Measurements from ENCODE around the gene GMPR2. TPM values are rescaled to one million over a fixed set of nuclear protein-coding genes. Genes with fewer than 3 reads are reported as not detected.
"Not testable (repeated sequence)": the region's sequence is repeated elsewhere in the genome, so short reads cannot be mapped to it uniquely, and the experiment has no call there.

Gene GMPR2
- total and polyA plus RNA-seq, 2 experiments from 2014 or later, result 55.0 to 70.9 TPM

GRCh38 chr14:24219521-24219920 is 13.2 kb upstream of the GMPR2 start:
- DNase-seq, result no peak
- Histone ChIP-seq H3K9me3 (ENCODE audit: low read depth) (no peaks in the 10 kb centered on the region), H3K9ac (no peak overlapping the region), H2AFZ (no peak overlapping the region), H3K27ac (no peak overlapping the region), H4K20me1 (ENCODE audit: insufficient read depth) (no peaks in the 10 kb centered on the region), H3K9me2 (ENCODE audit: insufficient read depth) (no peaks in the 10 kb centered on the region), H3K27me3 (replicated peaks; ENCODE audit: insufficient read depth) (no peaks in the 10 kb centered on the region), H3K4me1 (ENCODE audit: insufficient read depth) (peaks cover 8% of the 10 kb centered on the region), H3K4me3 (no peak overlapping the region), H3K36me3 (ENCODE audit: low read depth) (no peaks in the 10 kb centered on the region), H3K4me2 (ENCODE audit: unreplicated experiment) (no peak overlapping the region), H3K79me2 (ENCODE audit: insufficient read depth) (peaks cover 63% of the 10 kb centered on the region), H3F3A (ENCODE audit: insufficient read depth) (peaks cover 26% of the 10 kb centered on the region)
- TF ChIP-seq EZH2phosphoT487 (IDR thresholded peaks at IDR 0.05; ENCODE audit: insufficient read depth, low read depth) (no peak), EZH2 (IDR thresholded peaks at IDR 0.05; ENCODE audit: insufficient read depth, poor library complexity, severe bottlenecking) (no peak)
- in situ Hi-C loops (cut with MboI), result no loop called here
- 55 to 58% methylated on average over 3 of the region's 3 CpGs for WGBS, 2 experiments (ENCODE audit: low coverage in 1 of 2, low lambda C conversion rate in 2 of 2, missing lambda C conversion rate in 2 of 2)

GRCh38 chr14:24222987-24223386 is 9.7 kb upstream of the GMPR2 start:
- WGBS, 2 experiments (ENCODE audit: low coverage in 1 of 2, low lambda C conversion rate in 2 of 2, missing lambda C conversion rate in 2 of 2), result 93 to 100% methylated on average over 2 to 4 of the region's 4 CpGs
- H3K4me3 ChIP-seq; H3K4me2 ChIP-seq (ENCODE audit: unreplicated experiment): not testable (repeated sequence)

GRCh38 chr14:24224618-24225071 is 8.1 kb upstream of the GMPR2 start:
- peaks cover 26% of the 10 kb centered on the region for H3F3A ChIP-seq (ENCODE audit: insufficient read depth)
- TF ChIP-seq EZH2phosphoT487 (IDR thresholded peaks at IDR 0.05; ENCODE audit: insufficient read depth, low read depth) (0 out of 2 replicates have a peak, but pooled peaks have one; percentile 75), EZH2 (IDR thresholded peaks at IDR 0.05; ENCODE audit: insufficient read depth, poor library complexity, severe bottlenecking) (no peak)
- H3K27me3 ChIP-seq (replicated peaks; ENCODE audit: insufficient read depth), result no peaks in the 10 kb centered on the region
- peak overlapping the region; percentile 26 for H3K9ac ChIP-seq
- no peaks in the 10 kb centered on the region for H4K20me1 ChIP-seq (ENCODE audit: insufficient read depth)
- H3K4me1 ChIP-seq (ENCODE audit: insufficient read depth), result peaks cover 26% of the 10 kb centered on the region
- H3K4me3 ChIP-seq, result peak overlapping the region; percentile 32
- 15 to 16% methylated on average over 7 of the region's 7 CpGs for WGBS, 2 experiments (ENCODE audit: low coverage in 1 of 2, low lambda C conversion rate in 2 of 2, missing lambda C conversion rate in 2 of 2)
- no peaks in the 10 kb centered on the region for H3K9me2 ChIP-seq (ENCODE audit: insufficient read depth)
- H3K27ac ChIP-seq, result peak overlapping the region; percentile 78
- in situ Hi-C loops (cut with MboI), result no loop called here
- peak; percentile 83 for DNase-seq
- no peak overlapping the region for H2AFZ ChIP-seq
- H3K9me3 ChIP-seq (ENCODE audit: low read depth), result no peaks in the 10 kb centered on the region
- peaks cover 96% of the 10 kb centered on the region for H3K79me2 ChIP-seq (ENCODE audit: insufficient read depth)
- peak overlapping the region; percentile 46 for H3K4me2 ChIP-seq (ENCODE audit: unreplicated experiment)
- H3K36me3 ChIP-seq (ENCODE audit: low read depth), result peaks cover 5% of the 10 kb centered on the region; the same call in 1 of the 2 replicates

More at GRCh38 chr14:24222987-24223386, 9.7 kb upstream of the GMPR2 start:
- H3K9me3 ChIP-seq (ENCODE audit: low read depth); H2AFZ ChIP-seq; H3K27ac ChIP-seq; DNase-seq; H4K20me1 ChIP-seq (ENCODE audit: insufficient read depth); H3K9me2 ChIP-seq (ENCODE audit: insufficient read depth); H3K36me3 ChIP-seq (ENCODE audit: low read depth); H3K27me3 ChIP-seq (replicated peaks; ENCODE audit: insufficient read depth); in situ Hi-C loops (cut with MboI); H3K9ac ChIP-seq: not testable (repeated sequence)
- H3K79me2 ChIP-seq (ENCODE audit: insufficient read depth), result peaks cover 90% of the 10 kb centered on the region
- H3F3A ChIP-seq (ENCODE audit: insufficient read depth), result peaks cover 34% of the 10 kb centered on the region
- H3K4me1 ChIP-seq (ENCODE audit: insufficient read depth), result peaks cover 26% of the 10 kb centered on the region

GRCh38 chr14:24226473-24226872 is 6.3 kb upstream of the GMPR2 start:
- Histone ChIP-seq H3K36me3 (ENCODE audit: low read depth) (peaks cover 5% of the 10 kb centered on the region; the same call in 1 of the 2 replicates), H3K4me3 (no peak overlapping the region), H3K79me2 (ENCODE audit: insufficient read depth) (peaks cover 96% of the 10 kb centered on the region), H3K9me3 (ENCODE audit: low read depth) (no peaks in the 10 kb centered on the region), H4K20me1 (ENCODE audit: insufficient read depth) (no peaks in the 10 kb centered on the region), H3K27me3 (replicated peaks; ENCODE audit: insufficient read depth) (no peaks in the 10 kb centered on the region), H3K4me1 (ENCODE audit: insufficient read depth) (peaks cover 26% of the 10 kb centered on the region), H2AFZ (no peak overlapping the region), H3K9ac (no peak overlapping the region), H3K9me2 (ENCODE audit: insufficient read depth) (no peaks in the 10 kb centered on the region), H3F3A (ENCODE audit: insufficient read depth) (peaks cover 26% of the 10 kb centered on the region), H3K4me2 (ENCODE audit: unreplicated experiment) (no peak overlapping the region), H3K27ac (no peak overlapping the region)
- DNase-seq, result no peak
- WGBS, 2 experiments (ENCODE audit: low coverage in 1 of 2, low lambda C conversion rate in 2 of 2, missing lambda C conversion rate in 2 of 2), result 61 to 66% methylated on average over 1 of the region's 1 CpG
- in situ Hi-C loops (cut with MboI), result no loop called here
- TF ChIP-seq EZH2 (IDR thresholded peaks at IDR 0.05; ENCODE audit: insufficient read depth, poor library complexity, severe bottlenecking) (no peak), EZH2phosphoT487 (IDR thresholded peaks at IDR 0.05; ENCODE audit: insufficient read depth, low read depth) (no peak)

- in situ Hi-C loops (cut with MboI), result no loop called here
Measured at GRCh38 chr14:24228902-24229301, 3.8 kb upstream of the GMPR2 start.

More at GRCh38 chr14:24228902-24229301, 3.8 kb upstream of the GMPR2 start:
- Histone ChIP-seq H3F3A (ENCODE audit: insufficient read depth) (peaks cover 26% of the 10 kb centered on the region), H3K4me3 (no peak overlapping the region), H3K4me1 (ENCODE audit: insufficient read depth) (peaks cover 34% of the 10 kb centered on the region), H4K20me1 (ENCODE audit: insufficient read depth) (no peaks in the 10 kb centered on the region), H3K9ac (no peak overlapping the region), H2AFZ (no peak overlapping the region), H3K36me3 (ENCODE audit: low read depth) (peaks cover 5% of the 10 kb centered on the region; the same call in 1 of the 2 replicates), H3K4me2 (ENCODE audit: unreplicated experiment) (no peak overlapping the region), H3K27ac (no peak overlapping the region), H3K9me3 (ENCODE audit: low read depth) (no peaks in the 10 kb centered on the region), H3K79me2 (ENCODE audit: insufficient read depth) (peaks cover 87% of the 10 kb centered on the region), H3K9me2 (ENCODE audit: insufficient read depth) (no peaks in the 10 kb centered on the region), H3K27me3 (replicated peaks; ENCODE audit: insufficient read depth) (no peaks in the 10 kb centered on the region)
- TF ChIP-seq EZH2 (IDR thresholded peaks at IDR 0.05; ENCODE audit: insufficient read depth, poor library complexity, severe bottlenecking) (no peak), EZH2phosphoT487 (IDR thresholded peaks at IDR 0.05; ENCODE audit: insufficient read depth, low read depth) (no peak)
- WGBS, 2 experiments (ENCODE audit: low coverage in 1 of 2, low lambda C conversion rate in 2 of 2, missing lambda C conversion rate in 2 of 2), result 37 to 41% methylated on average over 1 of the region's 1 CpG
- DNase-seq, result no peak
